Hematopoietic multipotent progenitor cell (in vitro differentiated cells): ENCODE measurements around the gene FAM3B. TPM values are rescaled to one million over a fixed set of nuclear protein-coding genes. Genes with fewer than 3 reads are reported as not detected.
A peak's percentile ranks its signal among the peaks of the same experiment; 100 is the strongest.
"Not testable (repeated sequence)": the region's sequence is repeated elsewhere in the genome, so short reads cannot be mapped to it uniquely, and the experiment has no call there.

ENCODE experiments used
- DNase-seq, 3 donors: peaks; one replicate each; pipeline ENCODE4 v3.0.0-alpha.2; 2011 to 2015; ENCODE audit warnings: low read depth in 2 of 3, low spot score in 2 of 3
- total RNA-seq: library from RNA; depleted of rRNA; stranded (reverse); fragments of >200 nt; gene quantifications from one replicate; pipeline ENCODE4 v1.2.3, GENCODE V29; 2012

Gene FAM3B
- total RNA-seq, 1 donor: under 0.01 TPM

- no peak for DNase-seq
Observed at GRCh38 chr21:41349126-41349525, 32.5 kb downstream of the FAM3B start.

DNA sequence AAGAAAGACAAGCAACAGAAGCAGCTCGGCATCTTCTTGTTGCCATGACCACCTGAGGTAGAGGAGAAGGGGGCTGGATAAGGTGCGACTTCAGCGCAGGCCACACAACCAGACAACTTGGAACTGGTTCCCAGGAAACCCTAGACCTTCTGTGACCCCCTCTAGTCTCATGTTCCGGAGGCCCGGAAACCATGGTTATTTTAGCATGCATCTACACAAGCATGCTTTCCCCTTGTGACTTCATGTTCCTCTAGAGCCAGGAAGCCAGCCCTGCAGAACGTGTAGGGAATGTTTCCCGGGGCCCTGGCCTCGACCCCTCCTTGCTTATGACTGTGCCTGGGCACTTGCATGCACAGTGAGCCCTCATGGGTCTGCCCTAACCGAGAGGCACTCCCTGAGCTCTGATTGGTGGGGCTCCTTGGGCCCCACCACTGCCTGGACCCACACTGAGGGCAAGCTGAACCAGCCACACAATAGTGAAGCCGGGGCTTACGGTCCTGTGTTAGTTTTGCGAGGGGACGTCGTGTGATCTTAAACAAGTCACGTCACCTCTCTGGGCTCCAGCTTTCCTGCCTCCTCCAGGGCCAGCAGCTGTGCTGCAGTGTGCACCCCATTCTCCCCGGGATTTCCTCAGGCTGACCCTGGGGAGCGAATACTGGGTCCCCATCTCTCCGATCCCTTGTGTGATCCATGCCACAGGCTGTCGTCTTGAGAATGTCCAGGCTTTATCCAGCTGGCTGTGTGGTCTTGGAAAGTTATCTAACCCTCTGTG lies 33.2 kb downstream of the FAM3B start:
- no peak for DNase-seq

GRCh38 chr21:41350436-41351155 lies 34.0 kb downstream of the FAM3B start:
- no peak for DNase-seq

GRCh38 chr21:41357546-41357945 lies 40.9 kb downstream of the FAM3B start:
- no peak for DNase-seq

- no peak for DNase-seq
Observed at GRCh38 chr21:41358193-41359166, 41.9 kb downstream of the FAM3B start.

- DNase-seq: no peak
Observed at GRCh38 chr21:41359286-41359685, 42.7 kb downstream of the FAM3B start.

DNA sequence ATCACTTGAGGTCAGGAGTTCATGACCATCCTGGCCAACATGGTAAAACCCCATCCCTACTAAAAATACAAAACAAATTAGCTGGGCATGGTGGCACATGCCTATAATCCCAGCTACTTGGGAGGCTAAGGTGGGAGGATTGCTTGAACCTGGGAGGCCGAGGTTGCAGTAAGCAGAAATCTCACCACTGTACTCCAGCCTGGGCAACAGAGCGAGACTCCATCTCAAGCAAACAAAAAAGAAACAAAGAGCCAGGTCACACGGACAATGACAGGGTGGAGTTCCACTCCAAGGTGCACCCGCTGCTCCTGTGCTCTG lies 43.1 kb downstream of the FAM3B start:
- DNase-seq: not testable (repeated sequence)

- DNase-seq: no peak
Observed at GRCh38 chr21:41360072-41360821, 43.6 kb downstream of the FAM3B start.

GRCh38 chr21:41361053-41361785 lies 44.6 kb downstream of the FAM3B start:
- no peak for DNase-seq

DNA sequence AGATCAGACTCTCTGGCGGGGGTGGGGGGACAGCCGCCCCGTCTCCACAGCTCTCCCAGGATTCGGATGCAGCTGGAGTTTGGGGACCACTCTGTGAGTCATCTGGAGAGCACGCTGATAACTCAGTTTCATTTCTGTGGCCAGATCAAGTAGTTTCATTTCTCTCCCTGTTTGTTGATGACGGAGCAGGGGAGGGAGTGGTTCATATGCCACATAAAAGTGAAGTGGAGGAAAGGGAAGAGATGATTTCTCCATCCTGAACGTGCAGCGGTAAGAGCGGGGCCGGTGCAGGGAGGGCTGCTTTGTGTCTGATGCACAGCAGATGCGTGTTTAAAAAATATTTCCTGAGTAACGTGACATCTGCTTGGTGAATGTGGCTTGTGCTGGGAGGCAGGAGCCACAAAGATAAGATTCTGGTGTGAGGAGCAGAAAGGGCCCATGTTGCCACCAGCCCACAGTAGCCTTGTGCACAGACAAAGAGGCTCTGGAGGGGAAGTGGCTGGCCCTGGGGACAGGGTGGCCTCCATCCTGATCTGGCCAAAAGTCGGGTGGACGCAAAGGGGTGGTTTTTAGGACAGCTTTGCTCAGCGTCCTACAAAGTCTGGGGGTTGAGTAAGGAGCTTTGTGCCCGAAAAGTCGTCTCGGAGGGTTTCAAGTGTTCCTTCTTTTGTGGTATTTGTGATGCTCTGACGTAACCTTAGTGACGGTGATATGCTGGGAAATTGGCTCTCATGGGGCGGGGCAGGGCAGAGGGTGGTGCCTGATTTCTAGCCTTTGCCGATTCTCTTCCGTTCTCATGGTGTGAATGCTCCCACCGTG lies 45.4 kb downstream of the FAM3B start, which contains the start of gene MX2:
TSS of gene MX2 (plus strand) at position 242 of the 819 bp plus-strand sequence. CDS start 14,880 bp downstream, outside the sequence.
- peak; percentile 81 to 97 (median 95) for DNase-seq

- no peak for DNase-seq
Observed at GRCh38 chr21:41362605-41363369, 46.2 kb downstream of the FAM3B start.

DNA sequence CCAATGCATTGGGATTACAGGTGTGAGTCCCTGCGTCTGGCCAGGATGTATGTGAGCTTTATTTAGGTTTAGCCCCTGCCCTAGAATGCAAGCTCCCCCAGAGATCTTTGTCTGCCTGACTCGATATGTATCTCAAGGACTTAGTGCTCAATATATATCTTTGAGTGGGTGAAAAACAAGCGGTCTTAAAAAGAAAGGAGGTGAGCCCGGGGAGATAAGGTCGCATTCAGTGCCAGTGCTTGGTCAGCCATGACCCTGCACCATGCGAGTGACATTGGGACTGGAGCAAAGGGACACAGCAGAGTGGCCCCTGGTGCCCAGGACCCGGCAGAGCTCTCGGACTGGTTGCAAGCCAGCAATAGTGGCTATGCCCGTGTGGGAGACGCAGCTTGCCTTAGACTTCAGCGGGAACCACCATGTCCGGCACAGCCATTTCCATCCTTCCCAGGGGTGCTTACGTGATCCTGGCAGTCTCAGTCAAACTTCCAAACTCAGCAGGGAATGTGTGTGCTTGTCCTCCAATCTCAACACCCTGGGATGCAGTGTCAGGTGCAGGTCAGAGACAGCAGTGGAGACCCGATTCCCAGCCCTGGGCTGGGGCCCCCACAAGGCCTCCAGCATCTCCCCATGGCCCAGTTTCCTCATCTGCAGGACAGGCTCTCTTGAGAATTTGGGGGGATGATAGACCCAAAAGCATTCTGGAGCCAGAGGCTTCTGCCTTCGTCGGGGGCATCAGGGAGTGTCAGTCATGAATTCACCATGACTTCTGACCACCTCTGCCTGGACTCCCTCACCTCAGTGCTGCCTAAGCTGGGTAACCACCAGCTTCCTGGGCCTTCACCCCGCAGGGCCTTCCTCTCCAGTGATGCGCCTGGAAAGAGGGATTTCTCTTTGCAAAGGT lies 47.0 kb downstream of the FAM3B start:
- no peak for DNase-seq

GRCh38 chr21:41364308-41364707 lies 47.7 kb downstream of the FAM3B start:
- no peak for DNase-seq

DNA sequence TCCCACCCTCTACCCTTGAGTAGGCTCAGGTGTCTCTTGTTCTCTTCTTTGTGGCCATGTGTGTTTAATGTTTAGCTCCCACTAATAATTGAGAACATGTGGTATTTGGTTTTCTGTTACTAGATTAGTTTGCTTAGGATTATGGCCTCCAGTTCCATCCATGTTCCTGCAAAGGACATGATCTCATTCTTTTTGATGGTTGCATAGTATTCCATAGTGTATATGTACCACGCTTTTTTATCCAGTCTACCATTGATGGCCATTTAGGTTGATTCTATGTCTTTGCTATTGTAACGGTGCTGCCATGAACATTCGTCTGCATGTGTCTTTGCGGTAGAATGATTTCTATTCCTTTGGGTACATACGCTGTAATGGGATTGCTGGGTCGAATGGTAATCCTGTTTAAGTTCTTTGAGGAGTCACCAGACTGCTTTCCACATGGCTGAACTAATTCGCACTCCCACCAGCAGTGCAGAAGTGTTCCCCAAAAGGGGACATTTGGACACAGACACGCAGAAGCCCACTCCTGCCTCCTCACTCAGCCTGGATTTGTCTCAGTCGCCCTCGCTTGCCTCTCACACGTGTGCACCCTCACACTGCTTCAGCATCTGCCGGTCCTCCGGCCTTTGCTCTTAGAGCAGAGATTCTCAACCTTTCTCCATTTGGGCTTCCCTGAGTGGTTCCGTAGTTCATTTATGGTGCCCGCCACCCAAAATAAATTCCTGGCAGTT lies 48.9 kb downstream of the FAM3B start:
- DNase-seq: no peak

DNA sequence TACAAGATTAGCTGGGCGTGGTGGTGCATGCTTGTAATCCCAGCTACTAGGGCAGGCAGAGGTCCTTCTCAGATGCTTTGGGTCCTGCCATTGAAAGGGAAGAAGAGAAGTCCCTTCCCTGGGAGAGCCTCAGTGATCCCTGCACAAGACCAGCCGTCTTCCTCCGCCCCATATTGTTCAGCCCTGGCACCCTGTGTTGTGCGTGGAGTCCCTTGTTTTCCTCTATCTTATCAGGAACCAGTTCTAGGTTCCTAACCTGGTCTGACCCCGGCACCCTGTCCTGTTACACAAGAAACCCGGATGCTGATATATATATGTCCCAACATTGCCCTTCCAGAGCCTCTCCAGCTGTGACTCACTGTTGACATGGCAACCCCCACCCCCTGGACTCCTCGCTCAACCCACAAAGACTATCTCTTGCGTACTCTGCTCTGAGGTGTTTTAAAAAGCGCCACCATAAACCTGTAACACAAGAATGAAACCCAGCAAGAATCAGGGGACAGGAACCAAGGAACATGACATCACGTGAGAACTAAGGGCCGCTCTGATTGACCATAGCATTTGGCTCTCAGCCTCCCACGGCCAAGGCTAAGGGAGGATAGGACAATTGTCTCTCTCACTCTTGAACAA lies 50.0 kb downstream of the FAM3B start:
- no peak for DNase-seq
